Mesenchymal stem cell (in vitro differentiated cells and primary cell): ENCODE data around the gene RANBP9.
A peak's percentile ranks its signal among the peaks of the same experiment; 100 is the strongest.

Source experiments
- DNase-seq: peaks from one replicate; pipeline ENCODE4 v3.0.0-alpha.2; 2013
- H2AFZ ChIP-seq: one replicate; pipeline ENCODE4 v1.6.1; 2013; ENCODE audit warnings: low read depth, mild to moderate bottlenecking, control low read depth, inconsistent platforms, low read length, moderate library complexity
- H2AK5ac ChIP-seq: 2 replicates; pipeline ENCODE4 v1.6.1; 2013; ENCODE audit warnings: low read length, moderate library complexity, mild to moderate bottlenecking, inconsistent platforms; ENCODE audit not compliant: severe bottlenecking
- H2BK120ac ChIP-seq: one replicate; pipeline ENCODE4 v1.6.1; 2013; ENCODE audit warnings: low read depth, mild to moderate bottlenecking, inconsistent platforms, low read length, moderate library complexity
- H2BK12ac ChIP-seq, 2 experiments: one replicate each; pipeline ENCODE4 v1.6.1; 2013; ENCODE audit warnings: inconsistent platforms in 2 of 2, low read length in 2 of 2, mild to moderate bottlenecking in 2 of 2, moderate library complexity in 2 of 2, control low read depth in 1 of 2
- H2BK15ac ChIP-seq: one replicate; pipeline ENCODE4 v1.6.1; 2013; ENCODE audit warnings: mild to moderate bottlenecking, low read depth, inconsistent platforms; ENCODE audit not compliant: poor library complexity, severe bottlenecking
- H2BK5ac ChIP-seq: 2 replicates; pipeline ENCODE4 v1.6.1; 2013; ENCODE audit warnings: low read depth, mild to moderate bottlenecking, low read length, control low read depth, inconsistent platforms; ENCODE audit not compliant: poor library complexity, severe bottlenecking
- H3K14ac ChIP-seq, 2 experiments: one replicate each; pipeline ENCODE4 v1.6.1; 2013; ENCODE audit warnings: inconsistent platforms in 2 of 2, low read length in 2 of 2, control low read depth in 1 of 2, mild to moderate bottlenecking in 1 of 2, moderate library complexity in 1 of 2
- H3K18ac ChIP-seq, 2 experiments: one replicate each; pipeline ENCODE4 v1.6.1; 2013; ENCODE audit warnings: inconsistent platforms in 2 of 2, low read length in 2 of 2, control low read depth in 1 of 2, low read depth in 1 of 2, mild to moderate bottlenecking in 1 of 2
- H3K23ac ChIP-seq, 2 experiments: one replicate each; pipeline ENCODE4 v1.6.1; 2013; ENCODE audit warnings: inconsistent platforms in 2 of 2, low read length in 2 of 2, mild to moderate bottlenecking in 2 of 2, moderate library complexity in 2 of 2, control low read depth in 1 of 2
- H3K27ac ChIP-seq: 2 replicates; pipeline ENCODE4 v1.5.1; 2013; ENCODE audit warnings: mild to moderate bottlenecking, moderate library complexity, low read length, control low read depth, inconsistent platforms; ENCODE audit not compliant: poor library complexity, severe bottlenecking
- H3K27me3 ChIP-seq, 2 experiments: 2 replicates each; pipeline versions ENCODE4 v1.6.1 to v1.7.0; 2013; ENCODE audit warnings: low read length in 2 of 2, mild to moderate bottlenecking in 2 of 2, moderate library complexity in 2 of 2, control low read depth in 1 of 2, inconsistent platforms in 1 of 2; ENCODE audit not compliant: control insufficient read depth in 1 of 2, insufficient read depth in 1 of 2
- H3K36me3 ChIP-seq, 2 experiments: 2 replicates each; pipeline versions ENCODE4 v1.6.1 to v1.7.0; 2013; ENCODE audit warnings: low read length in 2 of 2, control low read depth in 1 of 2, inconsistent platforms in 1 of 2, low read depth in 1 of 2, mild to moderate bottlenecking in 1 of 2; ENCODE audit not compliant: insufficient read depth in 2 of 2, control insufficient read depth in 1 of 2
- H3K4ac ChIP-seq, 2 experiments: one replicate each; pipeline ENCODE4 v1.6.1; 2013; ENCODE audit warnings: inconsistent platforms in 2 of 2, low read length in 2 of 2, mild to moderate bottlenecking in 2 of 2, moderate library complexity in 2 of 2, control low read depth in 1 of 2, low read depth in 1 of 2
- H3K4me1 ChIP-seq: 2 replicates; pipeline ENCODE4 v1.6.1; 2013; ENCODE audit warnings: low read depth, low read length, control low read depth; ENCODE audit not compliant: control insufficient read depth, insufficient read depth
- H3K4me2 ChIP-seq: 2 replicates; pipeline ENCODE4 v1.6.1; 2013; ENCODE audit warnings: low read length, mild to moderate bottlenecking, inconsistent platforms; ENCODE audit not compliant: poor library complexity, severe bottlenecking
- H3K4me3 ChIP-seq, 2 experiments: 2 replicates each; pipeline versions ENCODE4 v1.5.1 to v1.7.0; 2013; ENCODE audit warnings: low read length in 2 of 2, mild to moderate bottlenecking in 2 of 2, control low read depth in 1 of 2, low read depth in 1 of 2; ENCODE audit not compliant: insufficient read depth in 1 of 2
- H3K79me1 ChIP-seq: replicated peaks from 2 replicates; pipeline ENCODE4 v1.6.1; 2013; ENCODE audit warnings: mild to moderate bottlenecking, control low read depth, low read length, inconsistent platforms; ENCODE audit not compliant: poor library complexity, severe bottlenecking
- H3K9ac ChIP-seq: 2 replicates; pipeline ENCODE4 v1.7.0; 2013; ENCODE audit warnings: mild to moderate bottlenecking, low read length, moderate library complexity
- H3K9me3 ChIP-seq: 2 replicates; pipeline ENCODE4 v1.7.0; 2013; ENCODE audit warnings: mild to moderate bottlenecking, low read length; ENCODE audit not compliant: control insufficient read depth
- H4K8ac ChIP-seq: one replicate; pipeline ENCODE4 v1.6.1; 2013; ENCODE audit warnings: inconsistent platforms, mild to moderate bottlenecking, low read length, moderate library complexity
- H4K91ac ChIP-seq: one replicate; pipeline ENCODE4 v1.6.1; 2013; ENCODE audit warnings: mild to moderate bottlenecking, low read length, inconsistent platforms
- WGBS: methylation state at CpG from one replicate; pipeline ENCODE4 v1.1.7; 2013; ENCODE audit warnings: mixed read lengths; 5-methylcytosine and 5-hydroxymethylcytosine counted together

The RANBP9 gene

DNA sequence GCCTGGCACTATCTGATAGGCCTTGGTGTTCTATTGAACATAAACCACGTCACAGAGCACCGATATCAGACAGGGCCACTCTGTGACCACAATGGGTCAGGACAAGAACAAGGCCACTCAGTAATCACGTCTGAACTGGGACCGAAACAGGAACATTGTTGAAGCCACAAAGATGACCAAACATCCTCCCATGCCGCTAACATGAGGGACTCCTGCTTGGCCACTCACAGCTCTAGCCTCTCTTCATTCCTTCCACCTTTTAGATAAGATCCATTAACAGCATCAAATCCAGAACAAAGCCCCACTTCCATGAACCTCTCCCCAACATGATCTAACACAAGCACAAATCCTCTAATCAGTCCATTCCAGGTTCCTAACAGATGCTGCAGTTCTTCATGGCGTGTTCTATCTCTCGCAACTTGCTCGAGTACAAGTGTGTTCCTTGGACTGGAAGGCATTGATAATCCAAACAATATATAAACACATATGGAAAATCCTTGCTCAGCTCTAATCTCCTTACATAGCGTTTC is 129.9 kb downstream of the RANBP9 start:
- Histone ChIP-seq H3K4me3 (no peak overlapping the region), H3K14ac (no peak overlapping the region)
- 97% methylated on average over 8 of the region's 9 CpGs for WGBS

DNA sequence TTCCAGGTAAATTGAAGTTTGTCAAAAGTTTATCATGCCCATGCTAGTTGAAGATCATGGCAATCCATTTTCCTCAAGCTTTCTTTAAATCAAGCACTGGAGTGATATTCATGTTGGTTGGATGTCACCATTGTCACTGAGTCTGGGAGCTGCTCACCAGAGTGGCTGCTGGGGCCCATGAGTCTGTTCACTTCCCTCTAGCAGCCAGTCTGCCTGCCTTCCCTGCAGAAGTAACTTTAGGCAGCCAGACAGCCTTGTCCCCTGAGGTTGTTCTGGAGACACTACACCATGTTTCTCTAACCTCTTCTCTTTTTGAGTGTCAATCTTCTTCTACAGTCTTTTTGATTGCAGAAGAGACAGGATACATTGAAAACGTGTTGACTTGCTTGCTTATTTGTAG is 131.7 kb downstream of the RANBP9 start:
- Histone ChIP-seq H3K4me2 (no peak overlapping the region), H2BK15ac (no peak overlapping the region), H2AK5ac (no peak overlapping the region), H3K4me3 (no peak overlapping the region), H3K18ac (no peak overlapping the region), H4K91ac (no peak overlapping the region), H3K36me3 (peaks cover 14 to 33% of the 10 kb centered on the region in 2 experiments), H3K4ac (no peak overlapping the region), H4K8ac (no peak overlapping the region), H2AFZ (no peak overlapping the region), H3K79me1 (peaks cover 7% of the 10 kb centered on the region), H3K9ac (no peak overlapping the region), H3K9me3 (no peaks in the 10 kb centered on the region), H2BK5ac (no peak overlapping the region), H3K23ac (no peak overlapping the region), H3K27ac (no peak overlapping the region), H3K14ac (no peak overlapping the region), H3K27me3 (no peaks in the 10 kb centered on the region), H3K4me1 (peaks cover 3% of the 10 kb centered on the region), H2BK12ac (no peak overlapping the region), H2BK120ac (no peak overlapping the region)
- no CpG with 5 or more reads among the region's 1 CpG for WGBS
- DNase-seq = no peak

More for the DNA sequence above, 129.9 kb downstream of the RANBP9 start:
- no peak for DNase-seq
- no peak overlapping the region for H2AFZ ChIP-seq
- H3K4me2 ChIP-seq = no peak overlapping the region
- no peak overlapping the region for H2BK15ac ChIP-seq
- H3K9me3 ChIP-seq = no peaks in the 10 kb centered on the region
- no peak overlapping the region for H3K4ac ChIP-seq
- H4K8ac ChIP-seq = no peak overlapping the region
- H2BK120ac ChIP-seq = no peak overlapping the region
- H3K18ac ChIP-seq = no peak overlapping the region
- no peak overlapping the region for H4K91ac ChIP-seq
- H3K79me1 ChIP-seq = peaks cover 7% of the 10 kb centered on the region
- no peak overlapping the region for H3K27ac ChIP-seq
- peaks cover 15 to 33% of the 10 kb centered on the region in 2 experiments for H3K36me3 ChIP-seq
- H3K9ac ChIP-seq = no peak overlapping the region
- peak overlapping the region in 1 of 2 experiments; percentile 31 for H3K23ac ChIP-seq
- H2BK5ac ChIP-seq = no peak overlapping the region
- H2AK5ac ChIP-seq = no peak overlapping the region
- H3K4me1 ChIP-seq = no peaks in the 10 kb centered on the region
- H3K27me3 ChIP-seq = no peaks in the 10 kb centered on the region
- no peak overlapping the region for H2BK12ac ChIP-seq

DNA sequence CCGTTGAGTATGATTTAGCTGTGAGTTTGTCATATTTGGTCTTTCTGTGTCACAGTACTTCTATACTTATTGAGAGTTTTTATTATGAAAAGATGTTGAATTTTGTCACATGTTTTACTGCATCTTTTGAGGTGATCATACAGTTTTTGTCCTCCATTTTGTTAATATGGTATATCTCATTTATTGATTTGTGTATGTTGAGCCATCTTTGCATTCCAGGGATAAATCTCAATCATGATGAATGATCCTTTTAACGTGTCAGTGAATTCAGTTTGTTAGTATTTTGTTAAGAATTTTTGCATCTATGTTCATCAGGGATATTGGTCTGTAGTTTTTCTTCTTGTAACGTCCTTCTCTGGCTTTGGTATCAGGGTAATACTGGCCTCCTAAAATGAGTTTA is 133.7 kb downstream of the RANBP9 start:
- H2AFZ ChIP-seq = no peak overlapping the region
- H2BK15ac ChIP-seq = no peak overlapping the region
- no peaks in the 10 kb centered on the region for H3K9me3 ChIP-seq
- H2BK5ac ChIP-seq = no peak overlapping the region
- no peak for DNase-seq
- H3K14ac ChIP-seq = no peak overlapping the region
- H3K79me1 ChIP-seq = peaks cover 14% of the 10 kb centered on the region
- no peaks in the 10 kb centered on the region for H3K27me3 ChIP-seq
- H3K4me3 ChIP-seq = no peak overlapping the region
- H2BK12ac ChIP-seq = no peak overlapping the region
- H3K23ac ChIP-seq = no peak overlapping the region
- no peak overlapping the region for H2BK120ac ChIP-seq
- no peak overlapping the region for H3K27ac ChIP-seq
- H3K9ac ChIP-seq = no peak overlapping the region
- H3K4me1 ChIP-seq = peaks cover 5% of the 10 kb centered on the region
- no peak overlapping the region for H3K4me2 ChIP-seq
- no peak overlapping the region for H3K18ac ChIP-seq
- H2AK5ac ChIP-seq = no peak overlapping the region
- peaks cover 8 to 23% of the 10 kb centered on the region in 2 experiments for H3K36me3 ChIP-seq
- WGBS = 95% methylated on average over 3 of the region's 3 CpGs
- H4K8ac ChIP-seq = no peak overlapping the region
- H4K91ac ChIP-seq = no peak overlapping the region
- H3K4ac ChIP-seq = no peak overlapping the region

DNA sequence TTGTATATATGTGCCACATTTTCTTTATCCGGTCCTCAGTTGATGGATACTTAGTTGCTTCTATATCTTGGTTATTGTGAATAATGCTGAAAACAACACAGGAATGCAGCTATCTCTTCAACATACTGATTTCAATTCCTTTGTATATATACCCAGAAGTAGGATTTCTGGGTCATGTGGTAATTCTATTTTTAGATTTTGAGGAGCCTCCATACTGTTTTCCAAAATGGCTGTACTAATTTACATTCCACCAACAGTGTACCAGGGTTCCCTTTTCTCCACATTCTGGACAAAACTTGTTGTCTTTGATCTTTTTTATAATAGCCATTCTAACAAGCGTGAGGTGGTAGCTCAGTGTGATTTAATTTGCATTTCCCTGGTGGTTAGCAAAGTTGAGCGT is 135.6 kb downstream of the RANBP9 start:
- no peak overlapping the region for H3K14ac ChIP-seq
- H2BK12ac ChIP-seq = no peak overlapping the region
- H3K23ac ChIP-seq = no peak overlapping the region
- no peak overlapping the region for H3K4me2 ChIP-seq
- H2AFZ ChIP-seq = no peak overlapping the region
- H3K4me3 ChIP-seq = no peak overlapping the region
- no peak overlapping the region for H2AK5ac ChIP-seq
- H2BK15ac ChIP-seq = no peak overlapping the region
- H3K4ac ChIP-seq = no peak overlapping the region
- peaks cover 17% of the 10 kb centered on the region for H3K79me1 ChIP-seq
- no peak overlapping the region for H2BK120ac ChIP-seq
- no peaks in the 10 kb centered on the region for H3K27me3 ChIP-seq
- H3K4me1 ChIP-seq = peaks cover 5% of the 10 kb centered on the region
- no peak overlapping the region for H4K91ac ChIP-seq
- no peak overlapping the region for H2BK5ac ChIP-seq
- H3K18ac ChIP-seq = no peak overlapping the region
- DNase-seq = no peak
- no peak overlapping the region for H3K27ac ChIP-seq
- no peak overlapping the region for H3K9ac ChIP-seq
- H3K9me3 ChIP-seq = no peaks in the 10 kb centered on the region
- peaks cover 5 to 20% of the 10 kb centered on the region in 2 experiments for H3K36me3 ChIP-seq
- no peak overlapping the region for H4K8ac ChIP-seq
- 100% methylated on average over 2 of the region's 3 CpGs for WGBS
